Keratinocyte (primary cell): ENCODE results near the gene AKIP1. TPM values are rescaled to one million over a fixed set of nuclear protein-coding genes. Genes with fewer than 3 reads are reported as not detected.
A peak's percentile ranks its signal among the peaks of the same experiment; 100 is the strongest.

Experiments used
- DNase-seq: peaks from one replicate; pipeline ENCODE4 v3.0.0-alpha.2; 2011; ENCODE audit warnings: low read depth, missing footprints, low spot score
- FAIRE-seq: peaks from 2 replicates; lab custom pipeline; 2011; peaks lifted over from hg19 to GRCh38; lab: Jason Lieb, UNC
- H2AFZ ChIP-seq: 2 replicates; pipeline ENCODE4 v1.6.0; 2012; ENCODE audit warnings: low read length, control low read depth, inconsistent platforms; ENCODE audit not compliant: control insufficient read depth
- H3K27ac ChIP-seq: 2 replicates; pipeline ENCODE4 v1.5.1; 2011; ENCODE audit warnings: low read length; ENCODE audit not compliant: control insufficient read depth, insufficient read depth
- H3K27me3 ChIP-seq: 3 replicates; pipeline ENCODE4 v1.6.0; 2011; ENCODE audit warnings: low read length; ENCODE audit not compliant: control insufficient read depth, insufficient read depth; ENCODE audit errors: extremely low read depth
- H3K36me3 ChIP-seq, 2 experiments: 2 replicates in 1 of 2; 3 replicates in 1 of 2; pipeline ENCODE4 v1.5.1; 2011; ENCODE audit warnings: low read length in 2 of 2, mild to moderate bottlenecking in 1 of 2; ENCODE audit not compliant: control insufficient read depth in 2 of 2, insufficient read depth in 2 of 2; ENCODE audit errors: extremely low read depth in 1 of 2
- H3K4me1 ChIP-seq: 3 replicates; pipeline ENCODE4 v1.5.1; 2011; ENCODE audit warnings: low read length; ENCODE audit not compliant: control insufficient read depth, insufficient read depth; ENCODE audit errors: extremely low read depth
- H3K4me2 ChIP-seq: 3 replicates; pipeline ENCODE4 v1.6.0; 2011; ENCODE audit warnings: low read depth, low read length; ENCODE audit not compliant: control insufficient read depth, insufficient read depth; ENCODE audit errors: extremely low read depth
- H3K4me3 ChIP-seq, 3 experiments: fragments of 200-600 bp in 1 of 3; sonication (generic) in 1 of 3; 2 replicates in 2 of 3; 3 replicates in 1 of 3; pipeline ENCODE4 v1.5.1; 2011 to 2016; ENCODE audit warnings: low read length in 3 of 3, mild to moderate bottlenecking in 3 of 3, control low read depth in 2 of 3, inconsistent platforms in 1 of 3, low read depth in 1 of 3, mixed read lengths in 1 of 3, mixed run types in 1 of 3, moderate library complexity in 1 of 3; ENCODE audit not compliant: control insufficient read depth in 2 of 3, insufficient read depth in 2 of 3; ENCODE audit errors: extremely low read depth in 1 of 3
- H3K79me2 ChIP-seq: 2 replicates; pipeline ENCODE4 v1.6.0; 2012; ENCODE audit warnings: low read length; ENCODE audit not compliant: control insufficient read depth, insufficient read depth
- H3K9ac ChIP-seq: 3 replicates; pipeline ENCODE4 v1.6.0; 2011; ENCODE audit warnings: low read length; ENCODE audit not compliant: control insufficient read depth, insufficient read depth; ENCODE audit errors: extremely low read depth
- H3K9me1 ChIP-seq: 3 replicates; pipeline ENCODE4 v1.6.0; 2011; ENCODE audit warnings: low read length; ENCODE audit not compliant: control insufficient read depth, insufficient read depth; ENCODE audit errors: extremely low read depth
- H3K9me3 ChIP-seq: 2 replicates; pipeline ENCODE4 v1.5.1; 2012; ENCODE audit warnings: low read depth, low read length; ENCODE audit not compliant: control insufficient read depth
- H4K20me1 ChIP-seq: 3 replicates; pipeline ENCODE4 v1.6.0; 2011; ENCODE audit warnings: low read length; ENCODE audit not compliant: control insufficient read depth, insufficient read depth; ENCODE audit errors: extremely low read depth
- CTCF ChIP-seq, 3 experiments: IDR thresholded peaks in 1 of 3; conservative IDR thresholded peaks in 1 of 3; optimal IDR thresholded peaks in 1 of 3; 2 replicates in 2 of 3; 3 replicates in 1 of 3; pipeline versions ENCODE3 to v1.5.1; 2011; ENCODE audit warnings: low read length in 3 of 3, mild to moderate bottlenecking in 3 of 3, moderate library complexity in 2 of 3, control low read depth in 1 of 3, inconsistent platforms in 1 of 3; ENCODE audit not compliant: insufficient read depth in 2 of 3; ENCODE audit errors: extremely low read depth in 1 of 3
- EZH2 ChIP-seq: IDR thresholded peaks from one replicate; pipeline ENCODE4 v1.6.1; 2012; ENCODE audit warnings: inconsistent platforms, mild to moderate bottlenecking, low read length, moderate library complexity
- dilution Hi-C: fragments of 300-500 bp; cut with MboI; formaldehyde crosslinking; loops from one replicate; pipeline ENCODE4 v1.7.0; 2020; ENCODE audit warnings: low sequenced_read_pairs; ENCODE audit not compliant: extremely low pct_ligation_motif_present
- polyA plus RNA-seq, 5 experiments: library from polyadenylated mRNA; depleted of rRNA in 3 of 5; stranded (reverse) in 3 of 5; stranded (forward) in 1 of 5; unstranded in 1 of 5; fragments of >200 nt; gene quantifications; 1 replicate in 1 of 5; 2 replicates in 3 of 5; 3 replicates in 1 of 5; pipeline versions ENCODE4 v1.2.1 to v1.2.3, GENCODE V29; 2011 to 2012; ENCODE audit warnings: missing spikeins in 2 of 5, low read depth in 1 of 5, low replicate concordance in 1 of 5

Gene AKIP1
- polyA plus RNA-seq, 1 donor (not counting 4 experiments of a cell fraction or from before 2014, with no cell fraction given): 46.4 TPM

DNA sequence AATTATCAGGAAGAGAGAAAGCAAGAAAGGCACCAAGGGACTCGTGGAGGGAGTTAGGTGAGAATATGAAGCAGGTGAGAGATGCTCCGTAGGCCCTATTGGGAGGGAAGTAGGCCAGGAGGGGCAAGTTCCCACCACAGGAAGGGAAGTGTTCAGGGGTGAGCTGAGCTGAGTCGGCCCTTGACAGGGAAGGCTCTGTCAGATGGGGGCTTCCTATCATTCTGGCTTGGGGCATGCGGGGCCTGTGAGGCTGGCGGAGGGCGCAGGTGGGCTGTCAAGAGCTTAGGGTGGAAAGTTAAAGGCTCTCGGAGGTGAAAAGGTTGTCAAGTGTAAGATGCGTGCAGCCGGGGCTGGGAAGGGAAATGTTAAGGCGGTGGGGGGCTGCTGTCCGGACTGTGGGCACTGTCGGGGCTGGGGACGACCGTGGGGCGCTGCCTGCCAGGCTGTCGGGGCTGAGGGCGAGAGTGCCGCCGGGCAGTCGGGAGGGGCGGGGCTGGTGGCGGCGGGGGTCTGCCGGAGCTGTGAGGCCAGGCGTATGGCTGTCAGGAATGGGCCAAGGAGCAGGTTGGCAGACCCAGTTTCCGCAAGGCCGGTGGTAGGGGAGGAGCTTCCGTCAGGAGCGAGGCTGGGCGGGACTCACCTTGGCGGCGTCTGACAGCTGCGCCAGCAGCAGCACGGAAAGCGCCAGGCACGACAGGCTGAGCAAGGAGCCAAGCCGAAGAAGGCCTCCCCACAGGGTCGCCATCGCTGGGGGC, 52.8 kb downstream of the AKIP1 start:
- Histone ChIP-seq H3K9me1 (no peaks in the 10 kb centered on the region), H3K36me3 (no peaks in the 10 kb centered on the region), H3K9me3 (no peaks in the 10 kb centered on the region), H3K27me3 (no peaks in the 10 kb centered on the region), H3K9ac (peak overlapping the region; percentile 84), H2AFZ (peak overlapping the region; percentile 67), H3K27ac (peak overlapping the region; percentile 80), H3K4me3 (peak overlapping the region; percentile 79 to 87 (median 81)), H3K79me2 (peaks cover 36% of the 10 kb centered on the region), H3K4me2 (peak overlapping the region; percentile 95), H4K20me1 (no peaks in the 10 kb centered on the region), H3K4me1 (peaks cover 12% of the 10 kb centered on the region)
- TF ChIP-seq CTCF (optimal IDR thresholded peaks at IDR 0.05 in 1 of 3, IDR thresholded peaks at IDR 0.05 in 1 of 3, conservative IDR thresholded peaks at IDR 0.05 in 1 of 3; ENCODE audit: extremely low read depth in 1 of 3, insufficient read depth in 2 of 3, low read length in 3 of 3): no peak
- TF ChIP-seq EZH2: no peak
- no peak for DNase-seq
- no peak for FAIRE-seq
- dilution Hi-C loops: no loop called here

DNA sequence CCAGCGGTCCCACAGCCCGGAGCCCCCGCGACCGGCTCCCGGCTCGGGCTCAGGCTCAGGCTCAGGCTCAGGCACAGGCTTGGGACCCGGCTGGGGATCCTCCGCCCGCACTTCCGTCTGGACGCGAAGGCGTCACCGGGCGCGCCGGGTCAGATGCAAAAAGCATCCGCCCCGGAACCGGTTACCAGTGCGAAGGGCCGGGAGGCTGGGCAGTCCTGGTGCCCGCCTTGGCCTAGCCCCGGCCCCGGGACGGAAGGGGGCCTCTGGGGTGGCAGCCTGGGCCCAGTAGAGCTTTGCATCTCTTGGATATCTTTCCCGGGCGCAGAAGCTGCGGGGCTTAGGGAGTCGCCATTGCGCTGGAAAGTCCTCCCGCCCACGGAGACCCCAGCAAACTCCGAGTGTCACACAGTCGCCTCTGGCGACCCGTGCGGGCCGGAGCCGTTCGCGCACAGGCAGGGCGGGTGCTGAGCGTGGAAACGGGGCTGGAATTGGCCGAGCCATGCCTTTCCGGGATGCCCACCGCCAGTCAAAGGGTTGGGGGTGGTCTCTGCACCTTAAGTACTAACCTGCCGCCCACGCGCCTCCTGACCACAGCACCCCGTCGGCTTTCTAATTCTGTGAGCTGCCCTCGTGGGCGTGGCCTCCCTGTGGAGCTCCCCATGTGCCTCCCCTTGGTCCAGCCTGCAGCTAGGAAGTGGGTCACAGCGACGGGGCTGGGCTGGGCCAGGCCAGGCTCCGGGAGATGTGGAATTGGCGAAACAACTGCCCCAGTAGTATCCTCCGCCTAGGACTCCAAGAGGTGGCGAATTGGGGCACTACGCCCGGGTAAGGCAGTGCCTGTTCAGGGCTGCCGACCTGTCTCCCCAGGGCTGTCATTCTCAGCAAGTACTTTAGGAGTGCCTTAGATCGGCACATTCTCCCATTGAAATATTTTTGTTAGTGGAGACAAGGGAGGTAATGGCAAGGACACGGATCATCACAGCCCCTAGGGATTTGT, 53.6 kb downstream of the AKIP1 start, which contains the start of gene TMEM9B:
Gene TMEM9B, minus strand, starts transcription at position 119 of the 997 bp plus-strand sequence. CDS start 129 bp downstream, outside the sequence.
- Histone ChIP-seq H3K9me3 (no peaks in the 10 kb centered on the region), H2AFZ (peak within 1 kb of the TSS; percentile 67), H3K4me3 (peak within 1 kb of the TSS; percentile 79 to 87 (median 81)), H3K9me1 (no peaks in the 10 kb centered on the region), H3K4me1 (peaks cover 12% of the 10 kb centered on the region), H3K79me2 (peaks cover 30% of the 10 kb centered on the region), H3K27ac (peak within 1 kb of the TSS; percentile 80), H4K20me1 (no peaks in the 10 kb centered on the region), H3K9ac (peak within 1 kb of the TSS; percentile 84), H3K36me3 (no peaks in the 10 kb centered on the region), H3K27me3 (no peaks in the 10 kb centered on the region), H3K4me2 (peak within 1 kb of the TSS; percentile 95)
- no peak for DNase-seq
- dilution Hi-C loops: no loop called here
- peak; percentile 53 for FAIRE-seq
- TF ChIP-seq CTCF (optimal IDR thresholded peaks at IDR 0.05 in 1 of 3, IDR thresholded peaks at IDR 0.05 in 1 of 3, conservative IDR thresholded peaks at IDR 0.05 in 1 of 3; ENCODE audit: extremely low read depth in 1 of 3, insufficient read depth in 2 of 3, low read length in 3 of 3) (no peak), EZH2 (no peak)
